Choroid plexus epithelial cell (primary cell): ENCODE measurements around the gene LSMEM2.

Experiments
- DNase-seq: peaks from one replicate; pipeline ENCODE4 v3.0.0-alpha.2; 2010; ENCODE audit warnings: low read depth
- H3K4me3 ChIP-seq: 2 replicates; pipeline ENCODE4 v1.5.1; 2011; ENCODE audit warnings: low read depth, mild to moderate bottlenecking, control low read depth, low read length, moderate library complexity
- CTCF ChIP-seq: conservative IDR thresholded peaks from 2 replicates; pipeline ENCODE4 v1.5.1; 2011; ENCODE audit warnings: low read depth, mild to moderate bottlenecking, control low read depth, inconsistent platforms, low read length, moderate library complexity

The LSMEM2 gene

GRCh38 chr3:50272911-50273688, 5.8 kb upstream of the LSMEM2 start:
- peak overlapping the region; percentile 38 for H3K4me3 ChIP-seq
- DNase-seq = peak; percentile 72
- peak; percentile 95 for TF ChIP-seq CTCF

GRCh38 chr3:50273689-50274065, 5.2 kb upstream of the LSMEM2 start:
- DNase-seq = no peak
- no peak for TF ChIP-seq CTCF
- H3K4me3 ChIP-seq = no peak overlapping the region

GRCh38 chr3:50274371-50275104, 4.3 kb upstream of the LSMEM2 start:
- TF ChIP-seq CTCF = peak; percentile 72
- peak; percentile 60 for DNase-seq
- no peak overlapping the region for H3K4me3 ChIP-seq

GRCh38 chr3:50275141-50275995, 3.5 kb upstream of the LSMEM2 start:
- H3K4me3 ChIP-seq = no peak overlapping the region
- TF ChIP-seq CTCF = no peak
- DNase-seq = no peak

- no peak overlapping the region for H3K4me3 ChIP-seq
- no peak for DNase-seq
- TF ChIP-seq CTCF = no peak
Measured at GRCh38 chr3:50275996-50276761, 2.7 kb upstream of the LSMEM2 start.

GRCh38 chr3:50276762-50277101, 2.2 kb upstream of the LSMEM2 start:
- no peak for DNase-seq
- no peak overlapping the region for H3K4me3 ChIP-seq
- TF ChIP-seq CTCF = no peak
